ENCODE data around the gene CARHSP1. TPM values are rescaled to one million over a fixed set of nuclear protein-coding genes. Genes with fewer than 3 reads are reported as not detected.

Gene CARHSP1
- total and polyA plus RNA-seq, 2 of the 8 experiments (the other 6 are each of a cell fraction or from before 2014, with no cell fraction given) = 292 to 300 TPM

DNA sequence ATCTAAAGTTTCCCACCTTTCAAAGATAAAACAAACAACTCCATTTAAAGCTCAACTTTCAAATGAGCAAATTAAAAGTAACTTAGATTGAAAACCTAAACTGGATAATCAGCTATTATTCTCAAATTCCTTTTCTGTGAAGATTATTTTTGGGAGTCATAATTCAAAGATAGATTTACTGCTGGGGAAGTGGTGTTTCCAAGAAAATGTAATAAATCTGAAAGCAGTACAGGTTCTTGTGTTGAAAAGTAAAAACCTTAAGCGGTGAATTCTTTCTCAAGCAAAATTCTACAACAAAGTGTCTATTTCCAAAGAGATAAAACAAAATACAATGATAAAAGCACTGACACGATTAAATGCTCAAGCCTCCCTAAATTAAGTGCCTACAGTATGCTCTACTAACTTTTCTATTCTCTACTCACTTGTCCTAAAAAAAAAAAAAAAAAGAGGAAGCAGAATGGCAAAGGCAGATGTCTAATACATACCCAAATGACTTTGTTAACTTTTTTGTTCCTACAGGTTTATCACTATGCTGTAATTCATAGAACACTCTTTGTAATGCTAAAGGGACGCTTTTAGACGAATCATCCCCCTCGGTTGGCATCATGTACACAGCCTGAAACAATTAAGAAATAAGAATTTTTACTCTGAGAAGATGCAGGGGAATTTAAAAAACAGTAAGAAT, 47.9 kb upstream of the CARHSP1 start:
- H3K4ac ChIP-seq (replicated peaks; ENCODE audit: insufficient read length, low read depth, low read length) = no peak overlapping the region
- H3K79me1 ChIP-seq (ENCODE audit: low read depth, low read length) = peaks cover 10% of the 10 kb centered on the region
- 0 out of 4 replicates have a peak, but pooled peaks cover 0 to 11% of the 10 kb centered on the region in 2 experiments for H3K79me2 ChIP-seq (ENCODE audit: control insufficient read depth in 1 of 2, insufficient read depth in 2 of 2, low read length in 2 of 2)
- H3K18ac ChIP-seq (ENCODE audit: extremely low read depth, low read length) = no peak overlapping the region
- no peak overlapping the region for H2BK5ac ChIP-seq (ENCODE audit: low read depth, low read length)
- H2AK5ac ChIP-seq (ENCODE audit: low read depth, low read length) = no peak overlapping the region
- H3K36me3 ChIP-seq (ENCODE audit: control insufficient read depth in 2 of 4, insufficient read depth in 4 of 4, low read length in 3 of 4) = peaks cover 24 to 71% (median 48%) of the 10 kb centered on the region in 4 experiments
- H3K27me3 ChIP-seq (replicated peaks in 1 of 4; ENCODE audit: control insufficient read depth in 3 of 4, extremely low read depth in 1 of 4, insufficient read depth in 3 of 4, low read length in 3 of 4) = no peaks in the 10 kb centered on the region
- H4K5ac ChIP-seq (ENCODE audit: insufficient read length, low read depth, low read length) = no peak overlapping the region
- H3K4me2 ChIP-seq (ENCODE audit: insufficient read depth in 1 of 2, low read depth in 2 of 2, low read length in 2 of 2) = no peak overlapping the region
- TF ChIP-seq BCL11A (IDR thresholded peaks at IDR 0.05; ENCODE audit: low read depth in 2 of 2, low read length in 2 of 2) = no peak
- no peak for TF ChIP-seq SUZ12 (IDR thresholded peaks at IDR 0.05; ENCODE audit: low read length)
- TF ChIP-seq NANOG (IDR thresholded peaks at IDR 0.05; ENCODE audit: insufficient read depth, low read depth, low read length, poor library complexity, severe bottlenecking) = no peak
- no peak for TF ChIP-seq KDM4A (IDR thresholded peaks at IDR 0.05; ENCODE audit: low read depth, low read length, severe bottlenecking)
- no peak for TF ChIP-seq HDAC2 (IDR thresholded peaks at IDR 0.05; ENCODE audit: borderline replicate concordance in 1 of 2, low read depth in 2 of 2, low read length in 2 of 2)
- TF ChIP-seq TEAD4 (IDR thresholded peaks at IDR 0.05; ENCODE audit: low read depth, low read length) = no peak
- TF ChIP-seq SIN3A (conservative IDR thresholded peaks at IDR 0.05 in 1 of 2, IDR thresholded peaks at IDR 0.05 in 1 of 2; ENCODE audit: low read depth in 1 of 2, low read length in 2 of 2) = no peak
- TF ChIP-seq ASH2L (IDR thresholded peaks at IDR 0.05; ENCODE audit: low read length) = no peak
- TF ChIP-seq SP4 (IDR thresholded peaks at IDR 0.05; ENCODE audit: low read length) = no peak
- TF ChIP-seq CTBP2 (IDR thresholded peaks at IDR 0.05; ENCODE audit: borderline replicate concordance, insufficient read depth, insufficient read length, low read length) = no peak
- no peak for TF ChIP-seq SP2 (IDR thresholded peaks at IDR 0.05; ENCODE audit: low read length)
- TF ChIP-seq POLR2AphosphoS5 (IDR thresholded peaks at IDR 0.05; ENCODE audit: low read depth, low read length) = no peak
- H3K23me2 ChIP-seq (ENCODE audit: low read depth, low read length) = no peaks in the 10 kb centered on the region
- H3K27ac ChIP-seq (ENCODE audit: low read depth, low read length) = no peak overlapping the region
- CTCF ChIA-PET (ENCODE audit: partially characterized antibody) = interaction anchor here (0.9 to 7.4 kb wide), 4 partner anchors 11 to 95 kb away, joined by 3 to 39 read pairs (median 3); no protein-coding TSS in a partner anchor
- no peak overlapping the region for H2BK20ac ChIP-seq (ENCODE audit: low read length)
- H3K4me1 ChIP-seq (replicated peaks in 1 of 4; ENCODE audit: control insufficient read depth in 3 of 4, insufficient read depth in 4 of 4, low read length in 3 of 4) = no peaks in the 10 kb centered on the region; a peak in 1 of 7 replicates
- H4K20me1 ChIP-seq (replicated peaks in 1 of 2; ENCODE audit: control insufficient read depth in 1 of 2, insufficient read depth in 2 of 2, low read length in 2 of 2) = peaks cover 3 to 11% of the 10 kb centered on the region in 2 experiments
- no peak overlapping the region for H2BK15ac ChIP-seq (ENCODE audit: low read length)
- H3K14ac ChIP-seq (ENCODE audit: insufficient read length) = no peak overlapping the region
- 95% methylated on average over 5 of the region's 5 CpGs; no CpG with 5 or more reads in 1 of the 2 experiments for WGBS, 2 experiments (ENCODE audit: extremely low coverage in 1 of 2, insufficient coverage in 1 of 2, insufficient read length in 1 of 2, insufficient replicate concordance in 2 of 2, low coverage in 1 of 2, low lambda C conversion rate in 2 of 2, missing lambda C conversion rate in 1 of 2)
- DNase-seq (ENCODE audit: low read depth in 1 of 2, low spot score in 2 of 2) (no peak), FAIRE-seq (no peak)
- H4K8ac ChIP-seq (ENCODE audit: extremely low read depth, insufficient read depth, low read length) = no peak overlapping the region
- no peaks in the 10 kb centered on the region for H3K9me3 ChIP-seq (ENCODE audit: insufficient read depth in 2 of 2, low read depth in 1 of 2, low read length in 1 of 2)
- no peak overlapping the region for H2BK120ac ChIP-seq (replicated peaks; ENCODE audit: low read depth, low read length)
- POLR2A ChIA-PET (ENCODE audit: partially characterized antibody) = no interaction called here
- H2BK12ac ChIP-seq (ENCODE audit: low read depth, low read length) = no peak overlapping the region
- no peak overlapping the region for H2AFZ ChIP-seq (ENCODE audit: low read length)
- H3K23ac ChIP-seq (ENCODE audit: insufficient read length) = no peak overlapping the region
- H3K9ac ChIP-seq (replicated peaks in 1 of 4; ENCODE audit: extremely low read depth in 1 of 4, low read depth in 3 of 4, low read length in 3 of 4) = no peak overlapping the region
- H3K56ac ChIP-seq (replicated peaks; ENCODE audit: insufficient read length, low read depth, low read length) = no peak overlapping the region
- H3K4me3 ChIP-seq (ENCODE audit: extremely low read depth in 1 of 4, insufficient read depth in 2 of 4, low read depth in 3 of 4, low read length in 4 of 4) = no peak overlapping the region
- H4K91ac ChIP-seq (replicated peaks; ENCODE audit: insufficient read length, low read length) = no peak overlapping the region
